NCI-H2171 (cell line): ENCODE data around the gene PCSK7.
"Not testable (repeated sequence)": the region's sequence is repeated elsewhere in the genome, so short reads cannot be mapped to it uniquely, and the experiment has no call there.

ENCODE experiments used
- DNase-seq: peaks from one replicate; lab custom pipeline; 2025; lab: John Stamatoyannopoulos, UW

PCSK7 gene, protein sequence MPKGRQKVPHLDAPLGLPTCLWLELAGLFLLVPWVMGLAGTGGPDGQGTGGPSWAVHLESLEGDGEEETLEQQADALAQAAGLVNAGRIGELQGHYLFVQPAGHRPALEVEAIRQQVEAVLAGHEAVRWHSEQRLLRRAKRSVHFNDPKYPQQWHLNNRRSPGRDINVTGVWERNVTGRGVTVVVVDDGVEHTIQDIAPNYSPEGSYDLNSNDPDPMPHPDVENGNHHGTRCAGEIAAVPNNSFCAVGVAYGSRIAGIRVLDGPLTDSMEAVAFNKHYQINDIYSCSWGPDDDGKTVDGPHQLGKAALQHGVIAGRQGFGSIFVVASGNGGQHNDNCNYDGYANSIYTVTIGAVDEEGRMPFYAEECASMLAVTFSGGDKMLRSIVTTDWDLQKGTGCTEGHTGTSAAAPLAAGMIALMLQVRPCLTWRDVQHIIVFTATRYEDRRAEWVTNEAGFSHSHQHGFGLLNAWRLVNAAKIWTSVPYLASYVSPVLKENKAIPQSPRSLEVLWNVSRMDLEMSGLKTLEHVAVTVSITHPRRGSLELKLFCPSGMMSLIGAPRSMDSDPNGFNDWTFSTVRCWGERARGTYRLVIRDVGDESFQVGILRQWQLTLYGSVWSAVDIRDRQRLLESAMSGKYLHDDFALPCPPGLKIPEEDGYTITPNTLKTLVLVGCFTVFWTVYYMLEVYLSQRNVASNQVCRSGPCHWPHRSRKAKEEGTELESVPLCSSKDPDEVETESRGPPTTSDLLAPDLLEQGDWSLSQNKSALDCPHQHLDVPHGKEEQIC

GRCh38 chr11:117231842-117232091 is at the start of gene PCSK7:
Gene PCSK7 (minus strand): TSS chr11:117232073. CDS start chr11:117229844, 2,229 bp downstream.
- DNase-seq = no peak

DNA sequence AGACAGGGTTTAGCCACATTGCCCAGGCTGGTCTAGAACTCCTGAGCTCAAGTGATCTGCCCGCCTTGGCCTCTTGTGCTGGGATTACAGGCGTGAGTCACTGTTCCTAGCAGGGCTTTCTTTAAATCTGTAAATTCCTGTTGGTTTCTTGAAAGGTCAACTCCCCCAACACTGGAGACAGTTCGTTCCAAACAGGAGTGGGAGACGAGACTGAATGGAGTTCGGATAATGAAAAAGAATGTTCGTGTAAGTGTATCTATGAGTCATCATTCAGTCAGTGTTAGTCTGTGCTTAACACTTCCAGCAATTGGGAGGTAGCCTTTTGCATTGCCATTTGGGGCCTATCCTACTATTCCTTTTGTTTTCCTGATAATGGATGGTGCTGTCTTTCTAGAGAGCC is 49.3 kb upstream of the PCSK7 start:
- DNase-seq = no peak

GRCh38 chr11:117279711-117280376 is 48.0 kb upstream of the PCSK7 start:
- DNase-seq = no peak

- no peak for DNase-seq
Measured at GRCh38 chr11:117278347-117278746, 46.5 kb upstream of the PCSK7 start.

- no peak for DNase-seq
Measured at GRCh38 chr11:117273550-117274289, 41.8 kb upstream of the PCSK7 start.

DNA sequence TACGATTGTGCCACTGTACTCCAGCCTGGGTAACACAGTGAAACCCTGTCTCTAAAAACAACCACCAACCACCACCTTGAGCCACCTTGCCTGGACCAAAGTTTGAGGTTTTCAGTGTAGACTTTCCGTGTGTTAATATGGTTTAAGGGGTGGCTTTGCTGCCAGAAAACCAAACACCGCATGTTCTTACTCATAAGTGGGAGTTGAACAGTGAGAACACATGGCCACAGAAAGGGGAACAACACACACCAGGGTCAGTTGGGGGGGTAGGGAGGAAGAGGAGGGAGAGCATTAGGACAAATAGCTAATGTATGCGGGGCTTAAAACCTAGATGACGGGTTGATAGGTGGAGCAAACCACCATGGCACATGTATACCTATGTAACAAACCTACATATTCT is 40.3 kb upstream of the PCSK7 start:
- not testable (repeated sequence) for DNase-seq

- no peak for DNase-seq
Measured at GRCh38 chr11:117271208-117271607, 39.3 kb upstream of the PCSK7 start.

- DNase-seq = no peak
Measured at GRCh38 chr11:117269856-117270255, 38.0 kb upstream of the PCSK7 start.

DNA sequence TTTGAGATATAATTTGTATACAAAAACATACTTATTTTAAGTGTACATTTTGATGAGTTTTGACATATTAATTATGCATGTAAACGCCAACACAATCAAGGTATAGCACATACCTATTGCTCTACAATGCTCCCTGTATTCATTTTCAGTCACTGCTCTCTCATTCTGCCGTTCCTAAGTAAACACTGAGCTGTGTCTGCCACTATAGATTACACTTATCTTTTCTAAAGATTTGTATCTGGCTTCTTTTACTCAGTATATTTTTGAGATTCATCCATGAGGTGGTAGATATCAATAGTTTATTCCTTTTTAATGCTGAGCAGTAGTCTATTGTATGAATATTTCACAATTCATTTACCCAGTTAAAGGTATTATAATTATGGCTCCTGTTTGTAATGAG is 33.9 kb upstream of the PCSK7 start:
- no peak for DNase-seq

DNA sequence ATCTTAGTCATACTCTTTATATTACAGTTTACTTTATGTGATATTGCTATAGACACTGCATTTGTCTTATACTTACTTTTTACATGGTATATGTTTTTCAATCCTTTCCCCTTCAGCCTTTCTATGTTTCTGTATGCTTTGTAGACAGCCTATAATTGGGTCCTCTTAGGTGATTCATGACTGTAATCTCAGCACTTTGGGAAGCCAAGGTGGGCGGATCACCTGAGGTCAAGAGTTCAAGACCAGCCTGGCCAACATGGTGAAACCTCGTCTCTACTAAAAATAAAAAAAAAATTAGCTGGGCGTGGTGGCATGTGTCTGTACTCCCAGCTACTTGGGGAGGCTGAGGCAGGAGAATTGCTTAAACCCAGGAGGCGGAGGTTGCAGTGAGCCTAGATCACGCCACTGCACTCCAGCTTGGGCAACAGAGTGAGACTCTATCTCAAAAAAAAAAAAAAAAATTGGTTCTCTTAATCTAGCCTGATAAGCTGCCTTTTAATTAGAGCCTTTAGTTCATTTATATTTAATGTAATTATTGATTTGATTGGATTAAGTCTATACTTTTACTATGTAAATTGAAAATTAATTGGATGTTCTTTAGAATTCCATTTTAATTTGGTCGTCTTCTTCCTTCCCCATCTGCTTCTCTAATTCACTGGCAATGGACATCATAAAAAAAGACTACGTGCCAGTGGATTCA is 32.9 kb upstream of the PCSK7 start:
- DNase-seq = not testable (repeated sequence)

GRCh38 chr11:117259417-117259816 is 27.5 kb upstream of the PCSK7 start:
- no peak for DNase-seq

GRCh38 chr11:117258576-117258975 is 26.7 kb upstream of the PCSK7 start:
- no peak for DNase-seq

- DNase-seq = no peak
Measured at GRCh38 chr11:117256573-117256972, 24.7 kb upstream of the PCSK7 start.

- DNase-seq = no peak
Measured at GRCh38 chr11:117255966-117256365, 24.1 kb upstream of the PCSK7 start.

- DNase-seq = no peak
Measured at GRCh38 chr11:117251506-117251905, 19.6 kb upstream of the PCSK7 start.

- DNase-seq = no peak
Measured at GRCh38 chr11:117249571-117249970, 17.7 kb upstream of the PCSK7 start.

GRCh38 chr11:117248341-117248740 is 16.5 kb upstream of the PCSK7 start:
- DNase-seq = no peak

DNA sequence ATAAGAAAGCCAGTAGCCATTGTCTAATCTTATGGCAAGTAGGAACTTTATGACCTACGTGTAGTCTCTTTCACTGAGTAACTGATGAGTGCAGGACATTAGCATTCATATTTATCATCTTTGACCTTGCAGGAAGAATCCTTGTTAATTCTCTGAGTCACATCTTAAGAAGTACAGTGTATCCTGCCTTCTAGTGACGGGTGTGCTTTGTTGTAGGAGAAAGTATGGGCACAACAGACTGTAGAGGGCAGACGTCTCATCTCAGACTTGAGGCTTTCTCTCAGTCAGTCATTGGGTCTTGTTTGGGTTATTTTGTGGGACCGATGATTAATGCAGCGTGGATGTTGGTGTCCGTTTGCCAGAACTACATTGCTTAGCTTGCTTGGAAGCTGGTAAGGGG is 7.4 kb upstream of the PCSK7 start:
- no peak for DNase-seq

- no peak for DNase-seq
Measured at GRCh38 chr11:117238221-117238620, 6.3 kb upstream of the PCSK7 start.

DNA sequence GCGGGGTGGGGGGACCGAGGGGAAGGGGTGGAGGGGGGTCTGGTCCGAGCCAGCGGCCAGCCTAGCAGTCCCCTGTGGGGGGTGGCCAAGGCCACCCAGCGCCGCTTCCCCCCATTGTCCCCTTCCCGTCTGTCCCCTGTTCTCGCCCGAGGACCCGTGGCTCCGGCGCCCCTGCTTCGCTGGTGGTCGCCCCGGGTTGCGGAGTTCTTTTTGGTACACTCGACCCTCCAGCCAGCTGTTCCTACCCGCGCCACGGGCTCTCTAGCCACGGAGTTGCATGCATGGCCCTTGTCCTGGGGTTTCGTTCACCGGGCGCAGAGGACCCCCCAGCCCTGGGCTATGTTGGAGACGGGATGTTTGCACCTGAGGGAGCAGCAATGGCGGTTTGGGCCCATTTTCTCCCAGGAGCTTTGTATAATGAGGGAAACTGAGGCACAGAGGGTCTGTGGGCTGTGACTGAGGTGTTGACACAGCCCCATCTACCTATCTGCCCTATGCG is 1.1 kb upstream of the PCSK7 start:
- DNase-seq = no peak

DNA sequence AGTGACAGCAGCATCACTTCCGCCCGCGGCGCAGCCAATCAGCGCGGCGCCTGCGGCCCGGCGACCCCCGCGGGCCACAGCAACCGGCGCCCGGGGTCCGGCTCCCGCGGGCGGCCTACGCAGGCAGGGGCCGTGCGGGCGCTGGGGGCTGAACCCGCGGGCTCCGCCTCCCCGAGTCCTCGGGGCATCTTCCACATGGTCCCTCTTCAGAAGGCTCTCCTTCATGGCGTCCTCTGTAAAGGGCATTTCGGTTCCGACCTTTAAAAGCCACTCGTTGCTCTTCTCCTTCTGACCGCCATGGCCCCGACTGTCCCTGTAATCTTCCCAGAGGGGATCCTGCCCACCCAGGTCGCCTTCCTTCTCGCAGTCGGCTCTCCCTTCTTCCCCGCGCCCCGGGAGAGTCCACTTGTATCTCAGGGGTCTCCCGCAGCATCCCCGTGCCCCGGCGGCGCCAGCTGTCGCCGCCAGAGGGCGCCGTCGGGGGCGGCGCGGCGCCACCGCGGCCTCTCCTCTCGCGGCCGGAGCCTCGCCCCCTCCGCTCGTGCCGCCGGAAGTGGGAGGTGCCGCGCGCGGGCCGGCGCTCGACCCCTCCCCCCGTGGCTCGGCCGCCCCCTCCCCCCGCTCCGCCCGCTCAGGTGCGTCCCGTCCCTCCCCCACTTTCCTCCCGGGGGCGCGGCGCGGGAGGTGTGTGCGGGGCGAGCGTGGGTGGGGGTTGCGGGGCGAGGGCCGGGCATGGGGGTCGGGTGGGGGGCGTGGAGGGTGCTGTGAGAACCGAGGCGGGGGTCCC is 412 bp upstream of the PCSK7 start, which contains the start of gene RNF214:
TSS of gene RNF214 (plus strand) at position 580 of the 787 bp plus-strand sequence. CDS start 1,602 bp downstream, outside the sequence.
- DNase-seq = peak; percentile 72
